C4-2B (cell line): ENCODE results near the gene MED26.

Source experiments
- H3K27ac ChIP-seq: fragments of 450-650 bp; 2 replicates; pipeline ENCODE4 v1.5.1; 2017
- CTCF ChIP-seq: fragments of 450-650 bp; conservative IDR thresholded peaks from 2 replicates; pipeline ENCODE4 v1.5.1; 2017; ENCODE audit warnings: mild to moderate bottlenecking
- ZFX ChIP-seq: fragments of 450-650 bp; IDR thresholded peaks from 2 replicates; pipeline ENCODE4 v1.6.1; 2017

The MED26 gene

GRCh38 chr19:16640951-16641350, 12.9 kb upstream of the MED26 start:
- no peak overlapping the region for H3K27ac ChIP-seq
- TF ChIP-seq ZFX, result no peak
- no peak for TF ChIP-seq CTCF

GRCh38 chr19:16638666-16639065, 10.7 kb upstream of the MED26 start:
- H3K27ac ChIP-seq, result no peak overlapping the region
- no peak for TF ChIP-seq CTCF
- no peak for TF ChIP-seq ZFX

GRCh38 chr19:16637535-16637934, 9.5 kb upstream of the MED26 start:
- no peak for TF ChIP-seq CTCF
- no peak for TF ChIP-seq ZFX
- no peak overlapping the region for H3K27ac ChIP-seq

GRCh38 chr19:16631465-16631864, 3.5 kb upstream of the MED26 start:
- TF ChIP-seq ZFX (no peak), CTCF (no peak)
- no peak overlapping the region for H3K27ac ChIP-seq

- no peak for TF ChIP-seq ZFX
- TF ChIP-seq CTCF, result no peak
- H3K27ac ChIP-seq, result peak overlapping the region; percentile 96
Observed at GRCh38 chr19:16628984-16629691, 1.1 kb upstream of the MED26 start.

- TF ChIP-seq ZFX (no peak), CTCF (no peak)
- peak overlapping the region; percentile 96 for H3K27ac ChIP-seq
Observed at GRCh38 chr19:16627928-16628182, 149 bp downstream of the MED26 start.

- peak overlapping the region; percentile 96 for H3K27ac ChIP-seq
Observed at GRCh38 chr19:16627193-16627927, 644 bp downstream of the MED26 start.

More at GRCh38 chr19:16627193-16627927, 644 bp downstream of the MED26 start:
- TF ChIP-seq ZFX (peak; percentile 100), CTCF (no peak)
